ENCODE data around the gene ZC2HC1B. TPM values are rescaled to one million over a fixed set of nuclear protein-coding genes. Genes with fewer than 3 reads are reported as not detected.

ZC2HC1B gene
- total and polyA plus RNA-seq, 10 of the 15 experiments (the other 5 are each of a cell fraction or from before 2014, with no cell fraction given): 0.09 to 0.36 (median 0.31) TPM; not detected in 5

DNA sequence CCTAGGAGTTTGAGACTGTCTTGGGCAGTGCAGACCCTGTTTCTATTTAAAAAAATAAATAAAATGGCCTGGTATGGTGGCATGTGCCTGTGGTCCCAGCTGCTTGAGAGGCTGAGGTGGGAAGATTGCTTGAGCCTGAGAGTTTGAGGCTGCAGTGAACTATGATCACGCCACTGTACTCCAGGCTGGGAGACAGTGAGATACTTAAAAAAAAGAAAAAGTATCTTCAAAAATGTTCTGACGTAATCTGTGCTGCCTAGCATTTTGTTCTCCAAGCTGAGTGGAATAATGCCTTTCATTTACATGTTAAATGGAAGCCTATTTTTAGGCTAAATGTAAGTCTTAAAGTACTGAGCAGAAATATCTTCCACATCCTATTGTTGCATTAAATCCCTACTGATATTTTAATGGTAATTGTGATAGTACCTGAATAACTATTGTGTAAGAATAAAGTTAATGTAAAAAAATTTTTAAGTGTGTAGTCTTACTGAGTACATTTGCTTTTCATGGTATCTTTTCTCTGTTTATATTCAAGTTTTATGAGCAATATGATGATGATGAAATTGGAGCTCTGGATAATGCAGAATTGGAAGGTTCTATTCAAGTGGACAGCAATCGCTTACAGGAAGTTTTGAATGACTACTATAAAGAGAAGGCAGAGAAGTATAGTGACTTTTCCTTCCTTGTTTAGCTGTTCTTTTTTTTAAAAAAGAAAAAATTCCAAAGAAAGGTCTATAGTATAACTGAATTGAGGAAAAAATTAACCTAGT lies 4.2 kb upstream of the ZC2HC1B start:
- Histone ChIP-seq H2AFZ (ENCODE audit: control insufficient read depth, low read depth, low read length) (no peak overlapping the region), H4K20me1 (ENCODE audit: control insufficient read depth, insufficient read depth) (no peaks in the 10 kb centered on the region), H3K36me3 (ENCODE audit: control insufficient read depth in 2 of 2, insufficient read depth in 2 of 2, low read length in 1 of 2) (peaks cover 12 to 31% of the 10 kb centered on the region in 2 experiments), H3K4me1 (ENCODE audit: control insufficient read depth, insufficient read depth, low read length) (no peaks in the 10 kb centered on the region), H3K9me3 (replicated peaks; ENCODE audit: control insufficient read depth, insufficient read depth, low read length) (no peaks in the 10 kb centered on the region; the same call in 1 of the 3 replicates), H3K4me3 (no peak overlapping the region), H3K27me3 (replicated peaks in 1 of 2; ENCODE audit: control insufficient read depth in 2 of 2, insufficient read depth in 2 of 2, low read length in 1 of 2) (no peaks in the 10 kb centered on the region), H3K79me2 (ENCODE audit: control insufficient read depth, insufficient read depth, low read length) (no peaks in the 10 kb centered on the region), H3K27ac (ENCODE audit: control insufficient read depth, insufficient read depth) (no peak overlapping the region), H3K9ac (ENCODE audit: control insufficient read depth, insufficient read depth, low read length) (no peak overlapping the region), H3K4me2 (ENCODE audit: control insufficient read depth, insufficient read depth) (no peak overlapping the region)
- CTCF ChIA-PET: interaction anchor here (0.6 to 0.7 kb wide), 4 partner anchors 26 to 1089 kb away, joined by 3 to 4 read pairs (median 3); no protein-coding TSS in a partner anchor
- no TSS peak for BruUV-seq (replicated peaks)
- POLR2A ChIA-PET: interaction anchor here (0.6 kb wide), 1 partner anchor 316 kb away, joined by 3 read pairs; no protein-coding TSS in a partner anchor
- SMC1A ChIA-PET (ENCODE audit: uncharacterized antibody, unreplicated experiment): interaction anchor here (0.6 to 1.7 kb wide), 2 partner anchors 42 to 304 kb away, joined by 3 to 4 read pairs; no protein-coding TSS in a partner anchor
- WGBS (ENCODE audit: insufficient coverage, insufficient replicate concordance, low lambda C conversion rate, missing lambda C conversion rate): 96% methylated on average over 3 of the region's 3 CpGs
- in situ Hi-C loops (cut with MboI): no loop called here
- DNase-seq (ENCODE audit: low read depth, low spot score) (no peak), FAIRE-seq (no peak), ATAC-seq (no peak)
- intact Hi-C loops (cut with micrococcal nuclease; ENCODE audit: unreplicated experiment): no loop called here
- RAD21 ChIA-PET (ENCODE audit: unreplicated experiment): no interaction called here
- no peak for TF ChIP-seq RAD21 (IDR thresholded peaks at IDR 0.05; ENCODE audit: insufficient read depth, low read depth, low read length)
- no peak for TF ChIP-seq STAT3 (IDR thresholded peaks at IDR 0.05; ENCODE audit: low read depth, low read length)
- TF ChIP-seq ZNF217 (IDR thresholded peaks at IDR 0.05): no peak
- TF ChIP-seq, protein P1, sequence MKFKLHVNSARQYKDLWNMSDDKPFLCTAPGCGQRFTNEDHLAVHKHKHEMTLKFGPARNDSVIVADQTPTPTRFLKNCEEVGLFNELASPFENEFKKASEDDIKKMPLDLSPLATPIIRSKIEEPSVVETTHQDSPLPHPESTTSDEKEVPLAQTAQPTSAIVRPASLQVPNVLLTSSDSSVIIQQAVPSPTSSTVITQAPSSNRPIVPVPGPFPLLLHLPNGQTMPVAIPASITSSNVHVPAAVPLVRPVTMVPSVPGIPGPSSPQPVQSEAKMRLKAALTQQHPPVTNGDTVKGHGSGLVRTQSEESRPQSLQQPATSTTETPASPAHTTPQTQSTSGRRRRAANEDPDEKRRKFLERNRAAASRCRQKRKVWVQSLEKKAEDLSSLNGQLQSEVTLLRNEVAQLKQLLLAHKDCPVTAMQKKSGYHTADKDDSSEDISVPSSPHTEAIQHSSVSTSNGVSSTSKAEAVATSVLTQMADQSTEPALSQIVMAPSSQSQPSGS (IDR thresholded peaks at IDR 0.05; ENCODE audit: low read length): no peak
- no peak for TF ChIP-seq TCF3 (IDR thresholded peaks at IDR 0.05; ENCODE audit: borderline replicate concordance, insufficient read depth, low read depth, low read length)
- TF ChIP-seq MXI1 (IDR thresholded peaks at IDR 0.05; ENCODE audit: low read depth, low read length): no peak
- TF ChIP-seq MEF2A (IDR thresholded peaks at IDR 0.05; ENCODE audit: insufficient read depth, low read depth, low read length): no peak
- no peak for TF ChIP-seq WRNIP1 (IDR thresholded peaks at IDR 0.05; ENCODE audit: borderline replicate concordance, low read depth, low read length)
- TF ChIP-seq REST (IDR thresholded peaks at IDR 0.05; ENCODE audit: low read depth, low read length): no peak
- TF ChIP-seq BCL11A (IDR thresholded peaks at IDR 0.05; ENCODE audit: low read depth, low read length): no peak
- no peak for TF ChIP-seq ZBTB33 (IDR thresholded peaks at IDR 0.05)
- no peak for TF ChIP-seq BACH1 (IDR thresholded peaks at IDR 0.05; ENCODE audit: borderline replicate concordance)
- no peak for TF ChIP-seq USF1 (IDR thresholded peaks at IDR 0.05; ENCODE audit: borderline replicate concordance, extremely low read length, insufficient read depth, low read depth, low read length)
